NCI-H187 (cell line): ENCODE measurements around the gene SGCB.
A peak's percentile ranks its signal among the peaks of the same experiment; 100 is the strongest.
"Not testable (repeated sequence)": the region's sequence is repeated elsewhere in the genome, so short reads cannot be mapped to it uniquely, and the experiment has no call there.

Source experiments
- DNase-seq, 2 experiments: peaks; one replicate each; lab custom pipeline; 2025; lab: John Stamatoyannopoulos, UW

The SGCB gene

DNA sequence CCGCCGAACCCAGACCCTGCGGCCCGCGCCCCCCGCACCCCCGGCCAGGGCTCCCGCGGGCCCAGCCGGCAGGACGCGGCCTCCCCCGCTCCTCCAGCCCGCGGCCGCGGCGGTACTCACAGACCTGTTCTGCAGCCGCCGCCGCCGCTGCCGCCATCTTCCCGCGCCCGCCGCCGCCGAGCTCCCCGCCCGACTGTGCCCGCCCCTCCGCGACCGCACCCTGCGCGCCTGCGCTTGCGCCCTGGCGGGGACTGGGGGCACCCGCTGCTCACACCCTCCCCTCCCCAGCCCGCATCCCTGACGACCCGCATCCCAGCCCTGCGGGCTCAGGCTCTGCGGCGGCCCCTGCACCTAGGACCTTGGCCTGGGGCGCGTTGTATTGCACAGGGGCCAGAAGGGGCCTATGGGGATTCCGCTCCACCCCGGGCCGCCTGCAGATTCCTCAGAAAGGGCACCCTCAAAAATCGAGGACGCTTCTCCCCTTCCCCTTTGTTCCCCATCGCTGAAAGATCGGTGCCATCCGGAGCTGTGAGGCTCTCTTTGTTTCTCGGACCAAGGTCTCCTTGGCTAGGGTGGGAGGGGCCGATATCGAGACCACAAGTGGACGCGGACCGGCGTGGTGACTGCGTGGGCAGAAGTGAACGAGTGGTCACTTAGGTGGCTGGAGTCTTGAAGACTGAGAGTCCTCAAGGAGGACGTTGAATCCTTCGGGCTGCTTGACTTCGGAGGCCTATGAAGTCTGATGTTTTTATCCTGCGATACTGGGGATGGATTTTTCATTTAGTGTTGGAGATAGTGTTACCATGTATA, at the start of gene SGCB:
Gene SGCB (minus strand): TSS at position 197 of the 810 bp plus-strand sequence. CDS start 40 bp downstream, at position 157.
- DNase-seq, result peak in 1 of 2 experiments; percentile 73

DNA sequence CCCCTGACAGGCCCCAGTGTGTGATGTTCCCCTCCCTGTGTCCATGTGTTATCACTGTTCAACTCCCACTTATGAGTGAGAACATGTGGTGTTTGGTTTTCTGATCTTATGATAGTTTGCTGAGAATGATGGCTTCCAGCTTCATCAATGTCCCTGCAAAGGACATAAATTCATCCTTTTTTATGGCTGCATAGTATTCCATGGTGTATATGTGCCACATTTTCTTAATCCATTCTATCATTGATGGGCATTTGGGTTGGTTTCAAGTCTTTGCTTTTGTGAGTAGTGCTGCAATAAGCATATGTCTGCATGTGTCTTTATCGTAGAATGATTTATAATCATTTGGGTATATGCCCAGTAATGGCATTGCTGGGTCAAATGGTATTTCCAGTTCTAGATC, 48.3 kb upstream of the SGCB start:
- DNase-seq, result not testable (repeated sequence)

DNA sequence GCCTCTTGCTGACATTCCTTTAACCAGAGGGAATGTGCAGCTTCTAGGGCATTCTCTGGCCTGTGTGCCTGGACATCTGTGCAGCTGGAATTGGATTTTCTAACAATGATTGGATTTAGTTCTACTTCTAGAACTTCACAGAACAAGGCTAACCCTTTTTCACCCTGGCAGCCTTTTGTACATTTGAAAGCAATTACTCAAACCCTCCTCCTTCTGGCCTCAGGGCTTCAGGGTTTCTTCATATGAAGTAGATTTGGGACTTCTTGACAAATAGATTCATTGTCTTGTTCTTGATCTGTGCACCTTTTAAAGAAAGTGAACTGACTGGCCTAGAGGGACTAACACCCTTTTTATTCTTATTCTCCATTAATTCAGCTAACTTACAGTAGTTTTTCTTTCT, 43.1 kb upstream of the SGCB start:
- DNase-seq, result no peak

GRCh38 chr4:52079659-52080058, 41.6 kb upstream of the SGCB start:
- no peak for DNase-seq

DNA sequence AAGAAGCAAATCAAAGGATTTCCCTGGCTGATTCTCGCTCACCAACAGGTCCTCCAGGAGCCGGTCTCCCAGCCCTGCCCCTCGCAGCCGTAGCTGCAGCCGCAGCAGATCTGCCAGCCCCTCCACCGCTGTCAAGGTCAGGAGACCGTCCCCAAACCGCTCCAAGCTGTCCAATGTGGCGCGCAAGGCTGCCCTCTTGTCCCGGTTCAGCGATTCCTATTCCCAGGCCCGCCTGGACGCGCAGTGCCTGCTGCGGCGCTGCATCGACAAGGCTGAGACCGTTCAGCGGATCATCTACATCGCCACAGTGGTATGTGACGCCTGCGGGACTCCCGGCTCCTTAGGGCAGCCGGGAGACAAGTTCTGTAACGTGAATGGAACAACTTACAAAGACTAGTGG, 38.6 kb upstream of the SGCB start:
- no peak for DNase-seq

DNA sequence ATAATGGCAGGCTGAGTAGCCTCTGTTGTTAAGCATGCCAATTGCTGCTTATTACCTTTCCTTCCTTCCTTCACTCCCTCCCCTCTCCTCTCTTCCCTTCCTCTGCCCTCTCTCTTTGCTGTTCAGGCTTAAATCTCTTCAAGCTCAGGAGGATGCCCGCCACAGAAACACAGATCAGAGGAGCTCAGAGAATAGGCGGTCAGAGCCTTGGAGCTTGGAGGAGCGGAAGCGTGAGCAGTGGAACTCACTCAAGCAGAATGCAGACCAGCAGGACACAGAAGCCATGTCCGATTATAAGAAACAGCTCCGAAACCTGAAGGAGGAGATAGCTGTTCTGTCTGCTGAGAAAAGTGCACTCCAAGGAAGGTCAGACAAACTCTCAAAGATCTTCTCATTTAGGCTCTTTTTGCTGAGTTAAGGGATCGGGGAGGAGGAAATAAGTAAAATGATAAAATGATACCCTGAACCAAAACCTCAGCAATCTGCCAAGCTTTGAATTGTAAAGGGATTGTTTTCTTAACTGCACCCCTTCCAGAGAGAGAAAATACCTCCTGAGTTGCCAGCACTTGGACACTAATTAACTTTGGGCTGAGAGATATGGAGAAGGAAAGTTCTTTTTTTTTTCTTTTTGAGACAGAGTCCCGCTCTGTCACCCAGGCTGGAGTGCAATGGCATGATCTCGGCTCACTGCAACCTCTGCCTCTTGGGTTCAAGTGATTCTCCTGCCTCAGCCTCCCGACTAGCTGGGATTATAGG, 33.9 kb upstream of the SGCB start:
- DNase-seq, result no peak

GRCh38 chr4:52069571-52069970, 31.5 kb upstream of the SGCB start:
- no peak for DNase-seq

- DNase-seq, result no peak
Measured at GRCh38 chr4:52059372-52059771, 21.3 kb upstream of the SGCB start.

DNA sequence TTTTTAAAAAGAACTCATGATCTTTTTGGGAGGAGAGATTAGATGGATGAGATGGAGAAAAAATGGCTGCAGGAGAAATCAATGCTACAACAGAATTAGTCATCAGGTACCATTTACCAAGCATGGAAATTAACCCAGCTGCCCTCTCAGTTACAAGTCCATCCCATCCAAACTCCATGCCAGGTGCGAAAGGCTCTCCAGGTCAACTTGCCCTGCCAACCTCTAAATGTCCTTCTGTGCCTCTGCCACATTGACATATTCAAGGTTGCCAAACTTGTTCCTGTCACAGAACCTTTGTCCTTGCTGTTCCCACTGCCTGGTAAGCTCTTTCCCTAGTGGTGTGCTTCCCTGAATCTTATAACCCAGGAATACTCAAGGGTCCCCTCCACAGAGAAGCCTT, 20.2 kb upstream of the SGCB start:
- DNase-seq, result no peak

GRCh38 chr4:52057196-52057595, 19.1 kb upstream of the SGCB start:
- no peak for DNase-seq

- DNase-seq, result no peak
Measured at GRCh38 chr4:52054254-52054653, 16.2 kb upstream of the SGCB start.

DNA sequence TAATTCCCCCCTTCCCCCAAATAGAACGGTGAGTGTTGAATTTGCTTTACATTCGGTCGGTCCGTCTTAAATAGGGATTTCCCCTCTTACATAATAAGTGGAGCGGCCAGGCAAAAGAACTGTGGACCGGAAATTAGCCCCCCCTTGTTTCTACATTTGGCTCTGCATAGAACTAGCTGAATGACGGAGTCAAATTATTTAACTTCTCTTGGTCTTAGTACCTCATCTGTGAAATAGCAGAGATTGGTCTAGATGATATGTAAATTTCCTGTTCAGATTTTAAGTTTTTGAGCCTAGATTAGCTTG, 14.3 kb upstream of the SGCB start:
- DNase-seq, result no peak

GRCh38 chr4:52051615-52052474, 13.7 kb upstream of the SGCB start:
- no peak for DNase-seq

GRCh38 chr4:52051213-52051614, 13.1 kb upstream of the SGCB start, which contains the start of gene SPATA18:
SPATA18 (plus strand) TSS chr4:52051304; CDS start chr4:52051705, 401 bp downstream.
- DNase-seq, result no peak

DNA sequence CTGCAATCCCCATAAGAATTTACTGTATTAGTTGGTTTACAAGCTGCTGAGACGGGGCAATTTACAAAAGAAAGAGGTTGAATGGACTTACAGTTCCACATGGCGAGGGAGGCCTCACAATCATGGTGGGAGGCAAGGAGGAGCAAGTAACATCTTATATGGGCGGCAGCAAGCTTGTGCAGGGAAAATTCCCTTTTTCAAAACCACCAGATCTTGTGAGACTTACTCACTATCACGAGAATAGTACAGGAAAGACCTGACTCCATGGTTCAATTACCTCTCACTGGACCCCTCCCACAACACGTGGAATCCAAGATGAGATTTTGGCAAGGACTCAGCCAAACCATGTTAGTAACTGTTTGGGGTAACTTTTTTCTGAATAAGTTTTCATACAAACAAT, 11.2 kb upstream of the SGCB start:
- DNase-seq, result no peak

- no peak for DNase-seq
Measured at GRCh38 chr4:52045028-52045427, 6.9 kb upstream of the SGCB start.

- DNase-seq, result peak in 1 of 2 experiments; percentile 18
Measured at GRCh38 chr4:52037689-52038102, 403 bp downstream of the SGCB start.

DNA sequence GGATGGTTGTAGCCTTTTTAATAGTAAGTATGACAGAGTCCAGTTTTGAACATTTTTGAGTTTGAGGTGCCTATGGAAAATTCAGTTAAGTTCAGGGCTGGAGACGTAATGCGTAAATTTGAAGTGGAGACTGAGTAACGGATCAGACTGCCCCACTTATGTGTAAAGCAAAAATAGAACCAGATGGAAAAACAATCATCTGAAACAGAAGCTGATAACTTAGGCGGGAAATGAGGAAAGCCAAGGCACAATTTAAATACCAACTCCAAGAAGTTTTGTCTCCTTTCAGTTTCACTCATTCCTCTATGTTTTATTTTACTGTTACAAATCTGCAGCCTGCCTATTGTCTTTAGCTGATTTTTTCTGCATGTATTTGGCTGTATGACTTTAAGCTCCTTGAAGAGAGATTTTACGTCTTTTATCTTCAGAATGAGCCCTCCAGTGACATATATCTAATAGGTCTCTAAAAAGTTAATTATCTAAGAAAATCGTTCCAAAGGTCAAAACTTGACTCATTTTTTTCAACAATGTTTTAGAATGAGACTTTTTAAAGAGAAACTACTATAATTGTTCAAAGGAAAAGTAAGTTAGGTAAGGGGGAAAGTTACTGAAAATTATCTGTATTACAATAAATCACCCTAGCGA, 1.1 kb downstream of the SGCB start:
- DNase-seq, result no peak

DNA sequence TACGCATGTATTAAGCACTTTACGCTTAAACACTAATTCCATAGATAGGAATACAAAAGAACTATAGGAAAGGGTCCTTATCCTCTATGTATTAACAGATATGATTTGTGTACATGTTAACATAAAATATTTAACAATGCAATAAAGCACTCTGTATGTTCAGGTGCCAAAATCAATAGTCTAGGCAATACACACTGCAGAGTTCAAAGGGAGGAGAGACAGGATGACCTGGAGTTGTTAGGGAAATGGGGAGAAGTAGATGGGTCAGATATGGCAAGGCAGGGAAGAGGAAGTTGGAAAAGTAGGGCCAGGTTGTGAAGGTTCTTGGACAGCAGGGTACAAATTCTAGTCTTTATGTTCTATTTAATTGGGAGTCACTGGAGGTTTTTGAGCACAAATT, 2.9 kb downstream of the SGCB start:
- DNase-seq, result no peak

GRCh38 chr4:52032005-52032404, 6.1 kb downstream of the SGCB start:
- DNase-seq, result no peak

- DNase-seq, result no peak
Measured at GRCh38 chr4:52028970-52029369, 9.1 kb downstream of the SGCB start.
